Stomach (tissue), 4 donors: Measurements from ENCODE around the gene ARHGAP26.
A peak's percentile ranks its signal among the peaks of the same experiment; 100 is the strongest.

ENCODE experiments used
- EP300 ChIP-seq: sonication (generic); formaldehyde crosslinking; IDR thresholded peaks from one replicate; pipeline ENCODE4 v1.6.1; 2017; ENCODE audit warnings: antibody characterized with exemption
- POLR2A ChIP-seq, 4 donors: fragments of 450-650 bp; IDR thresholded peaks; one replicate each; pipeline ENCODE4 v1.6.1; 2016; ENCODE audit warnings: antibody characterized with exemption in 4 of 4, control low read depth in 2 of 4, mild to moderate bottlenecking in 1 of 4, moderate library complexity in 1 of 4
- POLR2AphosphoS5 ChIP-seq, 3 donors: sonication (generic); formaldehyde crosslinking; IDR thresholded peaks; one replicate each; pipeline ENCODE4 v1.6.1; 2016; ENCODE audit warnings: antibody characterized with exemption in 3 of 3
- TF ChIP-seq, protein P1 (sequence below), 7 experiments: fragments of 450-650 bp in 4 of 7; fragments of 200-600 bp in 3 of 7; sonication (generic) in 3 of 7; IDR thresholded peaks; one replicate each; pipeline ENCODE4 v1.5.1; 2016 to 2019; ENCODE audit warnings: antibody characterized with exemption in 7 of 7, control low read depth in 2 of 7, mild to moderate bottlenecking in 1 of 7

DNA sequence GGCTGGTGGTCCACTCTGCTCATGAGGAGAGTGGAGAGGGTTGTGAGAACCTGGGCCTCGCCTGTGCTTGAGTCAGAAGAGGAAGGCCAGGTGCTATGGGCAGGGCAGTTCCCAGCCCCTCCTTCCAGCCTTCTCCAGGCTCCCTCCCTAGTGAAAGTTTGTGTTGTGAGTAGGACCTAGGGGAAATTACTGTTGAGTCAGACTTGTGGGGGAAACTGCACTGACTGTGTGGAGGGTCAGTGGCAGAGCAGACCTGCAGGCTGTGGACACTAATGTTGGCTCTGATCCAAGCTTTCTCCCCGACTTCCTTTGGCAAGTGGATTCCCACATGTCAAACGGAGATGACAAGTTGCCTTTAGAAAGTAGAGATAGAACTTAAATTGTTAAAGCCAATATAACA, 102.6 kb downstream of the ARHGAP26 start:
- TF ChIP-seq, protein P1, sequence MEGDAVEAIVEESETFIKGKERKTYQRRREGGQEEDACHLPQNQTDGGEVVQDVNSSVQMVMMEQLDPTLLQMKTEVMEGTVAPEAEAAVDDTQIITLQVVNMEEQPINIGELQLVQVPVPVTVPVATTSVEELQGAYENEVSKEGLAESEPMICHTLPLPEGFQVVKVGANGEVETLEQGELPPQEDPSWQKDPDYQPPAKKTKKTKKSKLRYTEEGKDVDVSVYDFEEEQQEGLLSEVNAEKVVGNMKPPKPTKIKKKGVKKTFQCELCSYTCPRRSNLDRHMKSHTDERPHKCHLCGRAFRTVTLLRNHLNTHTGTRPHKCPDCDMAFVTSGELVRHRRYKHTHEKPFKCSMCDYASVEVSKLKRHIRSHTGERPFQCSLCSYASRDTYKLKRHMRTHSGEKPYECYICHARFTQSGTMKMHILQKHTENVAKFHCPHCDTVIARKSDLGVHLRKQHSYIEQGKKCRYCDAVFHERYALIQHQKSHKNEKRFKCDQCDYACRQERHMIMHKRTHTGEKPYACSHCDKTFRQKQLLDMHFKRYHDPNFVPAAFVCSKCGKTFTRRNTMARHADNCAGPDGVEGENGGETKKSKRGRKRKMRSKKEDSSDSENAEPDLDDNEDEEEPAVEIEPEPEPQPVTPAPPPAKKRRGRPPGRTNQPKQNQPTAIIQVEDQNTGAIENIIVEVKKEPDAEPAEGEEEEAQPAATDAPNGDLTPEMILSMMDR (IDR thresholded peaks at IDR 0.05): no peak
- TF ChIP-seq EP300: no peak
- TF ChIP-seq POLR2AphosphoS5 (IDR thresholded peaks at IDR 0.05): peak in 2 of 3 donors; percentile 18 to 54
- no peak for TF ChIP-seq POLR2A (IDR thresholded peaks at IDR 0.05)
